IMR-90 (cell line): ENCODE measurements around the gene SRC. TPM values are rescaled to one million over a fixed set of nuclear protein-coding genes. Genes with fewer than 3 reads are reported as not detected.

Experiments used
- ATAC-seq: fragments of 200-7000 bp; cut with Tn5 transposase; 2 replicates; pipeline ENCODE4 v1.9.1; 2020; ENCODE audit warnings: low read depth, mild to moderate bottlenecking, moderate library complexity
- BruUV-seq: library from RNA; stranded (reverse); fragments of 400-500 nt; replicated peaks from 2 replicates; lab custom pipeline; 2021; lab: Mats Ljungman, UMichigan
- CTCF ChIA-PET: fragments of 300-600 bp; formaldehyde crosslinking; extraction: SDS; loops from one replicate; lab custom pipeline; 2021; ENCODE audit warnings: antibody characterized with exemption; lab: Yijun Ruan, JAX
- POLR2A ChIA-PET: fragments of 300-600 bp; sonication (Branson Sonifier 250); formaldehyde crosslinking; loops from one replicate; lab custom pipeline; 2022; ENCODE audit warnings: antibody characterized with exemption; ENCODE audit not compliant: unreplicated experiment; lab: Charles Lee
- DNase-seq: peaks from one replicate; pipeline ENCODE4 v3.0.0; 2013
- H2AFZ ChIP-seq: replicated peaks from 2 replicates; pipeline ENCODE3; 2013; ENCODE audit warnings: low read length, mild to moderate bottlenecking; ENCODE audit not compliant: poor library complexity
- H2AK5ac ChIP-seq: 2 replicates; pipeline ENCODE4 v1.6.1; 2013; ENCODE audit warnings: low read depth, low read length, inconsistent platforms
- H2AK9ac ChIP-seq: replicated peaks from 2 replicates; pipeline ENCODE3; 2013; ENCODE audit warnings: mild to moderate bottlenecking, low read depth, low read length, moderate library complexity; ENCODE audit not compliant: poor library complexity
- H2BK120ac ChIP-seq: 2 replicates; pipeline ENCODE4 v1.6.1; 2013; ENCODE audit warnings: low read depth, low read length, inconsistent platforms
- H2BK15ac ChIP-seq: 3 replicates; pipeline ENCODE4 v1.6.1; 2013; ENCODE audit warnings: low read depth, low read length, inconsistent platforms
- H2BK20ac ChIP-seq: 2 replicates; pipeline ENCODE4 v1.6.1; 2013; ENCODE audit warnings: low read depth, mild to moderate bottlenecking, inconsistent platforms, low read length, moderate library complexity
- H2BK5ac ChIP-seq: 2 replicates; pipeline ENCODE4 v1.6.1; 2013; ENCODE audit warnings: mild to moderate bottlenecking, low read depth, low read length, inconsistent platforms; ENCODE audit not compliant: poor library complexity, severe bottlenecking
- H3K14ac ChIP-seq: replicated peaks from 2 replicates; pipeline ENCODE4 v1.6.1; 2013; ENCODE audit warnings: low read depth, low read length, inconsistent platforms
- H3K18ac ChIP-seq: 2 replicates; pipeline ENCODE4 v1.6.1; 2013; ENCODE audit warnings: low read depth, low read length, control low read depth
- H3K23ac ChIP-seq: 2 replicates; pipeline ENCODE4 v1.6.1; 2013; ENCODE audit warnings: low read depth, low read length, inconsistent platforms
- H3K27ac ChIP-seq: 2 replicates; pipeline ENCODE4 v1.5.1; 2013; ENCODE audit warnings: mild to moderate bottlenecking, control low read depth, low read length; ENCODE audit not compliant: insufficient read depth
- H3K27me3 ChIP-seq: 2 replicates; pipeline ENCODE4 v1.6.1; 2013; ENCODE audit warnings: low read length; ENCODE audit not compliant: control insufficient read depth, insufficient read depth
- H3K36me3 ChIP-seq: 2 replicates; pipeline ENCODE4 v1.6.1; 2013; ENCODE audit warnings: low read length, mixed read lengths; ENCODE audit not compliant: control insufficient read depth, insufficient read depth
- H3K4ac ChIP-seq: 2 replicates; pipeline ENCODE4 v1.6.1; 2013; ENCODE audit warnings: low read depth, low read length, inconsistent platforms
- H3K4me1 ChIP-seq: 2 replicates; pipeline ENCODE4 v1.6.1; 2013; ENCODE audit warnings: low read length, mixed read lengths; ENCODE audit not compliant: control insufficient read depth, insufficient read depth
- H3K4me2 ChIP-seq: 2 replicates; pipeline ENCODE4 v1.6.1; 2013; ENCODE audit warnings: low read depth, mild to moderate bottlenecking, control low read depth, low read length, moderate library complexity
- H3K4me3 ChIP-seq: 2 replicates; pipeline ENCODE4 v1.5.1; 2013; ENCODE audit warnings: low read depth, mild to moderate bottlenecking, control low read depth, low read length, moderate library complexity; ENCODE audit not compliant: insufficient read depth
- H3K56ac ChIP-seq: 2 replicates; pipeline ENCODE4 v1.6.1; 2013; ENCODE audit warnings: low read length, inconsistent platforms; ENCODE audit not compliant: insufficient read depth; ENCODE audit errors: extremely low read depth
- H3K79me1 ChIP-seq, 2 experiments: 2 replicates each; pipeline ENCODE4 v1.6.1; 2013; ENCODE audit warnings: low read length in 2 of 2, inconsistent platforms in 1 of 2, low read depth in 1 of 2
- H3K9ac ChIP-seq: 2 replicates; pipeline ENCODE4 v1.6.1; 2013; ENCODE audit warnings: low read depth, low read length, control low read depth
- H3K9me1 ChIP-seq: 2 replicates; pipeline ENCODE4 v1.6.1; 2013; ENCODE audit warnings: low read length, inconsistent platforms; ENCODE audit not compliant: insufficient read depth
- H3K9me3 ChIP-seq: 2 replicates; pipeline ENCODE4 v1.6.1; 2013; ENCODE audit warnings: low read length; ENCODE audit not compliant: control insufficient read depth, insufficient read depth
- H4K20me1 ChIP-seq: 2 replicates; pipeline ENCODE4 v1.6.1; 2013; ENCODE audit warnings: low read length, inconsistent platforms; ENCODE audit not compliant: insufficient read depth
- H4K5ac ChIP-seq: 2 replicates; pipeline ENCODE4 v1.6.1; 2013; ENCODE audit warnings: mild to moderate bottlenecking, low read depth, low read length, control low read depth
- H4K8ac ChIP-seq, 2 experiments: 2 replicates each; pipeline ENCODE4 v1.6.1; 2013; ENCODE audit warnings: low read depth in 2 of 2, low read length in 2 of 2, control low read depth in 1 of 2, inconsistent platforms in 1 of 2
- H4K91ac ChIP-seq: 2 replicates; pipeline ENCODE4 v1.6.1; 2013; ENCODE audit warnings: low read depth, low read length, inconsistent platforms; ENCODE audit not compliant: insufficient read depth
- BHLHE40 ChIP-seq: fragments of 150-350 bp; IDR thresholded peaks from 2 replicates; pipeline ENCODE4 v1.6.1; 2016; ENCODE audit warnings: mild to moderate bottlenecking, low read depth, low read length
- ELK1 ChIP-seq: fragments of 150-350 bp; IDR thresholded peaks from 2 replicates; pipeline ENCODE4 v1.6.1; 2016; ENCODE audit warnings: low read depth, mild to moderate bottlenecking, low read length, moderate library complexity, borderline replicate concordance
- MXI1 ChIP-seq: IDR thresholded peaks from 2 replicates; pipeline ENCODE4 v1.6.1; 2012; ENCODE audit warnings: low read depth, mild to moderate bottlenecking, low read length, moderate library complexity, borderline replicate concordance
- SMC3 ChIP-seq: fragments of 150-350 bp; IDR thresholded peaks from 2 replicates; pipeline ENCODE4 v1.6.1; 2016; ENCODE audit warnings: low read depth, mild to moderate bottlenecking, antibody characterized with exemption, low read length, moderate library complexity
- USF2 ChIP-seq: fragments of 150-350 bp; IDR thresholded peaks from 2 replicates; pipeline ENCODE4 v1.6.1; 2017; ENCODE audit warnings: mild to moderate bottlenecking, antibody characterized with exemption, low read length, low read depth
- WGBS, 2 experiments: methylation state at CpG; one replicate each; pipeline versions ENCODE4 v1.1.5 to v1.1.7; 2013; ENCODE audit warnings: missing lambda C conversion rate in 2 of 2; ENCODE audit not compliant: insufficient read length in 1 of 2; ENCODE audit errors: extremely low coverage in 2 of 2; 5-methylcytosine and 5-hydroxymethylcytosine counted together
- dilution Hi-C: fragments of 300-500 bp; cut with HindIII; formaldehyde crosslinking; loops from one replicate; pipeline ENCODE4 v1.14.3; 2018; ENCODE audit warnings: low sequenced_read_pairs; ENCODE audit not compliant: unreplicated experiment
- in situ Hi-C: fragments of 300-500 bp; cut with MboI; formaldehyde crosslinking; loops from 3 replicates; pipeline ENCODE4 v1.14.3; 2019; ENCODE audit warnings: low sequenced_read_pairs, inconsistent platforms, mixed read lengths
- intact Hi-C: fragments of 100-400 bp; cut with micrococcal nuclease; formaldehyde crosslinking; loops from 2 replicates; pipeline ENCODE4 v1.10.0; 2022
- polyA plus RNA-seq, 3 experiments: library from polyadenylated mRNA; depleted of rRNA; stranded (reverse); fragments of >200 nt; gene quantifications; 2 replicates each; pipeline ENCODE4 v1.2.3, GENCODE V29; 2012; ENCODE audit warnings: low replicate concordance in 1 of 3
- total RNA-seq: library from RNA; depleted of rRNA; stranded (reverse); fragments of >200 nt; gene quantifications from 2 replicates; pipeline ENCODE4 v1.2.3, GENCODE V29; 2012

Gene SRC
- total and polyA plus RNA-seq, 2 of the 4 experiments (the other 2 are of a cell fraction) = 7.0 to 24.2 TPM

GRCh38 chr20:37344506-37345338 is 1.2 kb upstream of the SRC start:
- H3K4me2 ChIP-seq = no peak overlapping the region
- H3K56ac ChIP-seq = no peak overlapping the region
- H3K4ac ChIP-seq = peak overlapping the region; percentile 97
- WGBS, 2 experiments = 94% methylated on average over 4 of the region's 10 CpGs; no CpG with 5 or more reads in 1 of the 2 experiments
- peak overlapping the region; percentile 69 to 98; a peak in 3 of 4 replicates for H4K8ac ChIP-seq
- H3K18ac ChIP-seq = no peak overlapping the region
- DNase-seq (no peak), ATAC-seq (no peak)
- H2AK9ac ChIP-seq = peak overlapping the region; percentile 97
- H3K23ac ChIP-seq = no peak overlapping the region
- H2AK5ac ChIP-seq = peak overlapping the region; percentile 72; the same call in 1 of the 2 replicates
- H3K14ac ChIP-seq = 0 out of 2 replicates have a peak overlapping the region, but pooled peaks have one; percentile 79
- ChIA-PET CTCF (no interaction called here), POLR2A (no interaction called here)
- intact Hi-C loops = no loop called here
- peaks cover 13% of the 10 kb centered on the region for H3K4me1 ChIP-seq
- peaks cover 19 to 41% of the 10 kb centered on the region in 2 experiments for H3K79me1 ChIP-seq
- H3K9me3 ChIP-seq = no peaks in the 10 kb centered on the region
- H4K20me1 ChIP-seq = peaks cover 29% of the 10 kb centered on the region
- H2BK5ac ChIP-seq = no peak overlapping the region
- H3K9me1 ChIP-seq = peaks cover 22% of the 10 kb centered on the region
- H4K91ac ChIP-seq = no peak overlapping the region
- TF ChIP-seq BHLHE40 (no peak), ELK1 (no peak), USF2 (no peak), MXI1 (no peak), SMC3 (no peak)
- 0 out of 2 replicates have a peak overlapping the region, but pooled peaks have one; percentile 0 for H2BK20ac ChIP-seq
- no peak overlapping the region for H2BK15ac ChIP-seq
- no peak overlapping the region for H3K9ac ChIP-seq
- no TSS peak for BruUV-seq
- peak overlapping the region; percentile 43 for H2AFZ ChIP-seq
- H3K36me3 ChIP-seq = no peaks in the 10 kb centered on the region; the same call in 1 of the 2 replicates
- dilution Hi-C loops = no loop called here
- H3K4me3 ChIP-seq = no peak overlapping the region
- no peaks in the 10 kb centered on the region for H3K27me3 ChIP-seq
- in situ Hi-C loops = no loop called here
- H4K5ac ChIP-seq = no peak overlapping the region
- no peak overlapping the region for H2BK120ac ChIP-seq
- no peak overlapping the region for H3K27ac ChIP-seq
